HG03097 (cell line): ENCODE measurements around the gene KCNH1.

Experiments used
- ATAC-seq: cut with Tn5 transposase; IDR thresholded peaks from one replicate; pipeline ENCODE4 v1.9.1; 2021; ENCODE audit not compliant: unreplicated experiment, low FRiP score

KCNH1 gene

DNA sequence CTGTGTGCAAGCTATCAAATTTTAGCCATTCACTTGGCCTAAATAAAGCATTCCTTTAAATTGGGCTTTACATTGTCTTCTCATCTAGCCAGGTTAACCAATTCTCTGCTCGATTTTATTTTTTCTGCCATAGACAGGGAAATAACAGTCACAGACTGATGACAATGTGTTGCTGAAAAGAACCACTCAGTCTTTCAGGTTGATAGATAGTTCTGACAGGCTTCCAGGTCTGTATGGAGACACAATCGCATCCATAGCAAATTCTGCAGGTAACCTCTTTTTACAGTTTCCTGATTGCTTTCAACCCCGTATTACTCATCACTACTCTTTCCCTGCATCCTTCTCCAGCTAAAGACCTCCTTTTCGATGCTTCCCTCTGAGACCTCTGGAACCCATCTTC is 198.0 kb downstream of the KCNH1 start:
- no peak for ATAC-seq

DNA sequence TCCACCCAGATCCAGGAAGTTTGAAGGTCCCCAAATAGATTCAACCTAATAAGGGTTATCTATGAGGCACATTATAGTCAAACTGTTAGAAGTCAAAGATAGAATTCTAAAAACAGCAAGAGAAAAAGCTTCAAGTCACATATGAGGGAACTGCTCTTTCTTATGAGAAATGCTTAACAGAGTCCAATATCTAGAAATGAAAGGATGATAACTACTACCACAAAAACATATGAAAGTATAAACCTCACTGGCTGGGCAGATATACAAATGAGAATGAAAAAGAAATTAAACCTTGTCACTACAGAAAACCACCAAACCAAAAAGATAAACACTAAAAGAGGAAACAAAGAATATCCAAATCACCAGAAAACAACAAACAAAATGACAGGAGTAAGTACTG is 201.8 kb downstream of the KCNH1 start:
- ATAC-seq, result no peak

DNA sequence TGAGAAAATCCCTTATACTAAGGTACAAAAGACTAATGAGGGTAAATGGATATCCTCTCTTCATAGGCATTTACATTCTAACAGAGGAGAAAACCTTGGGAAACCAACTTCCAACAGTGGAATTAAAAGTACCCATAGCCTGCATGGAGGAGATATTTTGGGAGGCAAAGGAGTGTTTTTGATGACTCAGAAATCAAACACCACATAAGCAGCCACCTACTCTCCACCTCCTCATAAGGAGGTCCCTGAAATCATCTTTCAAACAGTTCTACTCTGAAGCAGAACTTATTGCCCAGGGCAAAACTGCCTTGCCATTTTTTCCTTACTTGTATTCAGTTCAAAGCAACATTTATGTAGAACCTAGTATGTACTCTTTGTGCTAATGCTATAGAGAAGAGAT is 211.3 kb downstream of the KCNH1 start:
- ATAC-seq, result no peak

DNA sequence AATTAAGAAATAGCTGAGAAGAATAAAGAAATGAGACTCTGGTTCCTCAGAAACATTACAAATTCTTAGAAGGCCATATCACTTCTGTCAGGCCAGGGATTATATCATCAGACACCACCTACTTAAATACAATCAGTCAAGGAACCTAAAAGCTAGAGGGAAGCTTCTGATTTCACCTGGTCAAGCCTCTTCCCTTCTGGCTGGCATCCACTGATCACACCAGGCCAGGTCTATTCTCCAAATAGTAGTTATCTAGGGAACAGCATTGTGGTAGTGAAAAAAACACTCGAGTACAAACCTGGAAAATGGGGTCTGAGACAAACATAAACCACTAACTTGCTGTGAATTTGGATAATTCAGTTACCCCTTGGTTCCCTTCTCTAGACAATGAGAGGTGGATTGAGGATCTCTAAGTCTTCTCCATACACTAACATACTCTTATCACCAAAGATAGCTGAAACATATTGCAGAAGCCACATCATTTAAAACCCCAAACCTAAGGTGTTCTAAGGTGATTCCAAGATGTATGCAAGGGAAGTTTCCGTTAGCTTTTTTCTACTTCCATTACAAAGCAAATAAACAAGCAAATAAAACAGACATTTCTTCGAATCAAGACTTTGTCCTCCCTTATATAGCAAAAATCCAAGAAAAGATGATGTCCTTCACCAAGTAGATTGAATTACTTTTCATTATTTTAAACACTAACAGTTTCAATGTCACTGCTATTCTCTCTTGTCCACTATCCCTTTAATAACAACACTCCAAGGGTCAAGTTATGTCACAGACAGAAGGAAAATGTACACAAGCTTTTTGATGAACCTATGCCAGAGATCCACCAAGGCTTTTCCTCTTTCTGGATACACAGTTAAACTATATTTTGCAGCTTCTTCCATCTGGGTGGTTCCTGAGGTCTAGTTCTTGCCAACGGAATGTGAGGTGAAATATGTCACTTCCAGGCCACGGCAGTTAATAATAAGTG is 212.9 kb downstream of the KCNH1 start:
- no peak for ATAC-seq

DNA sequence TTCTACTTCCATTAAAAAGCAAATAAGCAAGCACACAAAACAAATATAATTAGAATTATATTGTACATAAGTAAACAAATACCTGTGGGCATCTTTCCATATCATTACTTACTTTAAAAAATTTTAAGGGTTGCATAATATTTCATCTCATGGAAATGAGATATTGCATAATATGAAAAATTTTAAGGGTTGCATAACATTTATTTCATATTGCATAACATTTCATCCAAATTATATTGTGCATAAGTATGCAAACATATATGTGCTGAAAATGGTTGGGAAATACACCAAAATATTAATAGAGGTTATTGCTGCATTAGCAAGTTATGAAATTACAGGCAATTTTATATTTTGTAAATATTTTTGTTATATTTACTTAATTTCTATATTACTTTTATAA is 213.7 kb downstream of the KCNH1 start:
- ATAC-seq, result no peak

DNA sequence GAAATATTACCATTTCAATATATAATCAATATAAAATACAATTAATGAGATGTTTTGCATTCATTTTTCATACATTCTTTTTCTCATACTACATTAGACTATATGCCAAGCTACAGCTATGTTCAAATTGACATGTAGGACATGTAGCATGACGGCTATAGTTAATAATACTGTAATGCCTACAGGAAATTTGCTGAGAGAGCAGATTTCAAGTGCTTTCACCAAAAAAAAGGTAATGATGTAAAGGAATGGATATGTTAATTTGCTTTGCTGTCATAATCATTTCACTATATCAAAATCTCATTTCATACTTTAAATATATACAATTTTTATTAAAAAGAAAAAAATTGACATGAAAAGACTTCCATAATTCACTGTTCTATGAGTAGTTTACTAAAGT is 215.1 kb downstream of the KCNH1 start:
- no peak for ATAC-seq

DNA sequence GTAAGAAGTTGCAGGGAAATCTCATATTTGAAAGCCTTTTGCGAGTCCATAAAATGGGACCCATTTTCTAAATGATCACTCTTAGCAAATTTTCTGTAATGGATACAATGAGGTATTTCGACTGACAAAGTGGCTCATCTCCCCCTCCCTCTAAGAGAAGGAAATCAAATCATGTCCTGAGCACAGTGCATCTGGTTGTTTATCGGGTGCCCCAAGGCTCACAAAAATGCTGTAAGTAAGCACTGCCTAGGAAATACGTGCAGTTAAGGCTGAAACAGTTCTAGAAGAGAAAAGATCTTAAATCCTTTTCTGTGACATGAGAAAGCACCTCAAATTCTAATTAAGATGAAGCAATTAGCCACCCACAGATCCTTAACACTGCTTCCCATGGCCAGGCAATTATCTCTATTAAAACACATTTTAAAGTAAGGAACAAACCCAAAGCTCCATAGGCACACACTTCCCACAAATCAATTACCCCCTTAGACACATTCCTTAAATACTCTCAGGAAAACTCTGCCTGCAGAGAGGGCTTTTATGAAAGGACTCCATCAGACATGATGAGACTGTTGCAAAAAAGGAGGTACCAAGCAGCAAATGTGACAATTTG is 216.3 kb downstream of the KCNH1 start:
- ATAC-seq, result no peak

DNA sequence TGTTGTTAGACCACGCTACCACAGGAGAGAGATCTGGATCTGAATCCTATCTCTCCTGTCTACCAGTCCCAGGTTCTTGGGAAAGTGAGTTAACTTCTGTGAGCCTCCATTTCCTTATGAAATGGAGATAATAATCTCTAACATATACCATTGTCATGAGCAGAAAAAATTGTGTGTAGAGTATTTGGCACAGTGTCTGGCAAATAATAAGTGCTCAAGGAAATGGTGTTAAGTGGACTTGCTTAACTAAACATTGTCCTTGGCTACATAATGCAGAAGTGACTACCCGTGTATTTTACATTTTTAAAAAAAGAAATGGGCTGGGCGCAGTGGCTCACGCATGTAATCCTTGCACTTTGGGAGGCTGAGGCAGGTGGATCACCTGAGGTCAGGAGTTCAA is 217.4 kb downstream of the KCNH1 start:
- no peak for ATAC-seq

DNA sequence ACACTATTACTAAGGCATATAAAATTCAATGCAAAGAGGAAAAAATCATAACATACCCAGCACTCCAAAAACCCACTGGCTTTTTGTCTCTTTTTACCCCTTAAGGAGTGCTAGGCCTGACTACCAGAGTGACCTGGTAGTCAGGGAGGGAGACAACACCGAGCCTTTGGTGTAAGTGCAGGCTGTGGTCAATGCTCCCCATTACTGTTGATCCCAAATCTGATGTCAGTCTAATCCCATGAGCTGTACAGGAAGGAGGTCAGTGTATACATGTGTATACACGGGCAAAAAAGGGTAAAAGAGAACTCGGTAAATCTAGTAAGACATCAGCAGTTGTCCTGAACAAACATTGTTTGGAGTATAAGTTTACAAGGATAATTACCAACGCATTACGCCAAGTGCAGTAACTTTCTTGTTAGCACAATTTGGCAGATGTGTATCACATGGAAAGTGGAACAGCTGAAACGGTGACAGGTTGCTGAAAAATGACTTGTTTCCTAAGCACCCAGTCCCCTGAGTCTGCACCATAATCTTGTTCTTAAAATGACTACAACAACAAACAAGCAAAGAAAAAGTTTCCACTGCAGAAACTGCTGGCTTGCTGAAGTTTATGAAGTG is 217.9 kb downstream of the KCNH1 start:
- ATAC-seq, result no peak

DNA sequence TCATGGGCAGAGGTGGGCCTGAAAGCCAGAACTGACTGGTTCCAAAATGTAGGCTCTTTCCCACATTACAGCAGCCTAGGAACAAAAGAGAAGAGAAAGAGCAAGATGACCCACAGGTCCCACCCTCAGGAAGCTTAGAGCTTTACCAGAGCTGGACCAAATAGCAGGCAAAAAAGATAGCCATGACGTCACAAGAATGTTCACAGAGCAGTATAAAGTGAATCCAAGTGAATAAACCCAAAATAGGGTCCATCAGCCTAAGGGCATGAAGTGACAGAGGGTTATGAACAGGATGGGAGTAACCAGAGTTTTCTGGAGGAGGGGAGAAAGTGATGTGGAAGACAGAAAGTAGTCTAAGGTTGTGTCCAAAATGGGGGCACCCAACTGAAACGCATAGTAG is 221.2 kb downstream of the KCNH1 start:
- ATAC-seq, result no peak

DNA sequence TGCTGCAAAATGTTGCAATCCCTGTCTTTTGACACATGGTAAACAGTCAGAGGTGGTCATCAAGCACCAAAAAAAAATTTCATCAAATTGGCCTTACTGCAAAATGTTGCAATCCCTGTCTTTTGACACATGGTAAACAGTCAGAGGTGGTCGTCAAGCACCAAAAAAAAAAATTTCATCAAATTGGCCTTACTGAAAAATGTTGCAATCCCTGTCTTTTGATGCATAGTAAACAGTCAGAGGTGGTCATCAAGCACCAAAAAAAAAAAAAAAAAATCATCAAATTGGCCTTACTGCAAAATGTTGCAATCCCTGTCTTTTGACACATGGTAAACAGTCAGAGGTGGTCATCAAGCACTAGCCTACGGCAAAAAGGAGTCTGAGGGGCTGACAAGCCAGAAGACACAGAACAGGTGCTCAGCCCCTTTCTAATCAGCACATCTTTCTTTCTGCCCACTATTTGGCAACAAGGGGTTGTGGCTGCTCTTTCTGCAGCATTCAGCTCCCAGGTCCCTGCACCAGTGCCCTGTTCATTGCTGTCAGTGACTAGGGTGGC is 223.8 kb downstream of the KCNH1 start:
- ATAC-seq, result no peak

DNA sequence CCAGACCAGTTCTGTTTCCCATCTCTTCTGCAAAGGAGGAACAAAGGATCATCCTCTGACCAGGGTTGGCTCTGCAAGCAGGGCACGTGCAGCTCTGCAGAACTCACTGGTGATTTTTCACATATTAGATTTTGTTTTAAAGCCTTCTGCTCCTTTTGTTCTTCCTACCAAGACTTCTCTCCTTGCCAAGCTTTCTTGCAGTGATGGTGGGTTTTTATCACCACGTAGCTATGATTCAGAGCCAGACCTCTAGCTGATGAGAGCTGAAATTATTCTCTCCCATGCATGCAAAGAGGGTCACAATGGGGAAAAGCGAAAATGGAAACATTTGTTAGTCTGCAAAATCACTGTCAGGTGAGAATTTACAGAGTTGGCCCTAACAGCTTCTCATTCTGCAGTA is 225.2 kb downstream of the KCNH1 start:
- ATAC-seq, result no peak

DNA sequence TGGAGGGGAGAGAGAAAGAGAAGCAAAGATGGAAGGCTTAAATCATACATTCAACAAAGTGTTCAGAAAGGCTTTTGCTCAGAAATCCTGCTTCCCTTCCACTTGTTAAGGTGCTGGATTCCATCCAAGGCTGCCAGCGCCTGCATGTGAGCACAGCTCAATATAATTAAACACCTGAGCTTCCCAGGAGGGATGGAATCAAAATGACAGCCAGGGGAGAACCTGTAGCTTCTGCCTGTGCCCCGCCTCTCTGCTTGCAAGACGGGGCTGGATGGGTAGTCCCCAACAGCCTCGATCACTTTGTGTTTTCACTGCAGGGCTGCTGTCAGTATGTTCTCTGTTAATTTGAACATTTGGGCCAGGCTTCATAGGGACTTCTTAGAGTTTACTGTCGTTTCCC is 225.7 kb downstream of the KCNH1 start:
- no peak for ATAC-seq

DNA sequence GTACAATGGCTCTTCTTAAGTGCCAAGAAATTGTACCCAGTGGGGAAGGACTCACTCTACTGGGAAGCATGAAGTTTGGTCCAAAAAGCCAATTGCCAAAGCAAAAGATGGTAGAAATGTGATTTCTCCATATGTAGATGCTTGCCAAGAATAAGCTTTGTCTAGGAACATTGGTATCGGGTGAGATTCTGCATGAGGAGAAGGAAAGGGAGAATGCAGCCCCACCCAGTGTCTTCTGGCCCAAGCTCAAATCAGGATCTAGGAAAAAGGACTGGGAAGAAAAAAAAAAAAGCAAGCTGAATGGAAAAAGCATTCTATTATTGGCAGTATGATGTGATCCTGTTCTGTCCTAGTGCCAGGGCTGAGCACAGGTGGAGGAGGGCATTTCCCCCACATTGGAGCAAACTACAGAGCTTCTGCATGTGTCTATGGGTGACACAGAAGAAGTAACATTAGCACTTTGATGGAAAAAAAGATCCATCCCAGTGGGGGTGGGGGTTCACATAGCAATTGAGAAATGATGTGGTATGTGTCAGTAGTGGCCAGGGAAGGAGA is 226.6 kb downstream of the KCNH1 start:
- ATAC-seq, result no peak

DNA sequence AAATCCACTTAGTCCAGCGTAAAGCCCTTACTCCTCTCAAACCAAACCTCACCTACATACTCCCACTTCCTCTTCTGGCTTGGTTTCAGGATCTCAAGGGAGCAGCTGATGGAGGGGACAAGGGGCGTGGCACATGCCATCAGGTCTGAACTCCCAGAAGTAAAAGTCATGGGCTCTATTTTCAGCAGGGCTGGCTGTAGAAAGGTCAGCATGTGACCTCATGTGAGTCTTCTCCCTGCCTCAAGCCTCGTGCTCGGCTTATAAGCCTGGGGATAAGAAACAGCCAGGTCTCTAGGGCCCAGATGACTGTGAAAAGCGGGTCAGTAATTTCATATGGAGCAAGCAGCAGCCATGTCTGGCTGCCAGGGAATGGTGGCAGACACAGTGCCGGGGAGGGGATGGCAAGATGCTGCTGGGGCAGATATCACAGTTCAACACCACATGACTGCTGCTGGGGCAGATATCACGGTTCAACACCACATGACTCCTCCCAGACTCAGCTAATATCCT is 227.9 kb downstream of the KCNH1 start:
- no peak for ATAC-seq

DNA sequence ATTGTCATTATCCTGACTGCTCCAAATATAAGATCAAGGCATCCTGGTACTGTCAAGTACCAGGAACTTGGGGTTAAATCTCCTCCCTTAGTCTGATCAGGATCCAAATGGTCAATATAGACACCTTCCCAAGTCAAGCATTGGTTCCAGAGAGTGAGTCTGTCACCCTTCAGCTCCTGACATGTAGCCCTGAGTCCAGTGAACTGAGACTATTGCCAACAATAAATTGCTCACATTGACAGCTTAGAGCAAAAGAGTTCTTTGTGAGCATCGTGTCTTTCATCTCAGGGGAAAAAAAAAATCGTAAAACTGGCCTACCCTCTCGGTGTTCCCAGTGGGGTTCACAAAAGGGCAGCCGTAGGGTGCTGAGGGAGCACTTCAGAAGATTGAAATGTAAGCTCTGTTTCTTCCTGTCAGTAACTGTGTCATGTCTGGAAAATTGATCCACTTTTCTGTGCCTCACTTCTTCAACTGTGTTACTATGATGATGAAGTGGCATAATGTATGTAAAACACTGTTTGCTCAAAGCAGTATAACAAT is 228.5 kb downstream of the KCNH1 start:
- ATAC-seq, result no peak

DNA sequence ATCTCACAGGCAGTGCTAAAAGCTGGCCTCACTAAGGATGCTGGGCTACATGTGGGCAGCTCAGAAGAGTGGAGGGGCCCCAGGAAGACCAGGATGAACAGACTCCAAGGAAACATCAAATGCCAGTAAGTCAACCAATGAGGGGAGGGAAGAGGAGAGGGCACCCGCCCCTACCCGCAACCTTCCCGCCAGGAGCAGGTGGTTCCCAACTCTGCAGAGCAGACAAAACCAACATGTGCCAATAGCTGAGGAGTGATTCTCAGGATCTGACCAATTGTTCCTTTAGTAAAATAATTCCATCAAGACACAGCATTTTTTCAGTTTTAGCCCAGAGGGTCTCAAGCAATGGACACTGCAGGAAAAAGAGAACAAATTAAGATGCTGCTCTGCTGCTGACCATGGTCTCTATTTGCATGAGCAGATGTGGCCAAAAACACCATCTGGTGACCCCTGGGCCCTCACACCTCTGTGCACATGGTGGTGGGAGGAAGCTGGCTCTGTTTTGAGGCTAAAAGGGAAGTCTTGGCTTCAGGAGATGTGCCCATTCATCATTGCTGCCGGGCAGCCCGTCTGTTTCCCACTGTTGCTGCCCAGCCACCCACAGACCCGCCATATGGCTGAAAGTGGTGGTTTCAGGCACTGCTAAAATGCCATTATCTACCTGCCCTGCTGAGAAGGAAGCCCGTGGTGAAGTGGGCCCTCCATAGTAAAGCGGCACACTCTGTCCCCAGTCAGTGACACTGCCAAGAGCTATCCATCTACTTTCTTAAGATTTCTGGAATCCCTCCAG is 231.8 kb downstream of the KCNH1 start:
- ATAC-seq, result no peak

DNA sequence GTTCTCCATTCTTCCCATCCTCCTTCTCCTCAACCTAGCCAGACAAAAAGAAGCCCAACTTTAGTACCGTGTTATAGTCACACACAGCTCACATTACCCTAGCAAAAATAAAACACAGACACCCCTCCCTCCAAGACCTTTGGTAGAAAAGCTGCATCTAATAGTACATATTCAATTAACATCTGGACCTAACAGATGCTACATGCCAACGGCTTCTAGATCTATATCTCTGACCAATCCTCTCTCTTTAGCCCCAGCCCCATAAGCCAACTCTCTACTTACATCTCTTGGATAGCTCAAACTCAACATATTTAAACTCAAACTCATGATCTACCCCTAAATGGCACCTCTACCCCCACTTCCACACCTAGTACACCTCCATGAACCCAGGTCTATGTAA is 233.1 kb downstream of the KCNH1 start:
- no peak for ATAC-seq

DNA sequence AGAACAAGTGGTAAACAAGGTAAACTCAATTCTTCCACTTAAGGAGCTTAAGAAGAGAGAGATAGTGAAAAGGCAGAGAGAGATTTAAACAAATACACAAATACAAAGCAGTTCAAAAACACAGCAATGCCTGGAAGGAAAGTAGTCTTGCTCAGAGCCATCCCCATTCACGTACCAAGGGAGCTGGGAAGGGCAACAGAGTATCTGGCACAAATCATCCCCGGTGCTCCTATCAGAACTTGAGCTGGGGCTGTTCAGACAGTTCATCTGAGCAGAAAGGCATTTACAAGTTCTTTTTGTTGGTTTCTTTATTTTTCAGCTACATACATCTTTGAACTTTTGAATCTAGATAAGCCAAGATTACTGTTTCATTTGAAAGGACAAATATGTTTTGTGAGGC is 233.9 kb downstream of the KCNH1 start:
- ATAC-seq, result no peak

DNA sequence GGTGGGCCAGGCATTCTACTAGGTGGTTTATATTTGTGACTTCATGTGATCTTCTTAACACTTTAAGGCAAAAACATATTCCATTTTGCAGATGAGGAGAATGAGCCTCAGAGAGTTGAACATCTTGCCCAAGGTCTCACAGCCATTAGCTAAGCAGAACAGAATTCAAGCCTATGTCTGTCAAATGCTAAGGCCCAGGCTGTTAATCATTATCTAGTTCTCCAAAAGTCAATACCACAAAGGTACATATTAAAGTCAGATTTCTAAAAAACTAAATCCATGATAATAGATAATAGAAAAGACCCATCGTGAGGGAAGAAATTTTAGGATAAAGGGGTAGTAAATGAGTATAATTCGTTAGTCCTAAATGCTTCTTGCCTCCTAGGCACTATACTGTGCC is 234.3 kb downstream of the KCNH1 start:
- no peak for ATAC-seq
